ENCODE data around the gene RAPGEF2.
"Not testable (repeated sequence)": the region's sequence is repeated elsewhere in the genome, so short reads cannot be mapped to it uniquely, and the experiment has no call there.

- not testable (repeated sequence) for TF ChIP-seq POLR2A, POLR2AphosphoS5 (IDR thresholded peaks at IDR 0.05)
Observed at GRCh38 chr4:159094156-159094555, 8.7 kb upstream of the RAPGEF2 start.

Measured in breast epithelium (tissue), 3 donors.